Neural progenitor cell (in vitro differentiated cells): ENCODE data around the gene YBX3. TPM values are rescaled to one million over a fixed set of nuclear protein-coding genes. Genes with fewer than 3 reads are reported as not detected.

Source experiments
- DNase-seq: peaks from one replicate; pipeline ENCODE4 v3.0.0-alpha.2; 2016; ENCODE audit warnings: low spot score
- H2AFZ ChIP-seq: fragments of 200-600 bp; sonication (generic); replicated peaks from 2 replicates; pipeline ENCODE4 v1.6.1; 2016; ENCODE audit warnings: antibody characterized with exemption
- H3F3A ChIP-seq: fragments of 200-600 bp; sonication (generic); 2 replicates; pipeline ENCODE4 v1.6.1; 2016; ENCODE audit warnings: antibody characterized with exemption, low read depth
- H3K27ac ChIP-seq: fragments of 200-600 bp; sonication (generic); 2 replicates; pipeline ENCODE4 v1.5.1; 2016; ENCODE audit warnings: mild to moderate bottlenecking
- H3K27me3 ChIP-seq: fragments of 200-600 bp; sonication (generic); 2 replicates; pipeline ENCODE4 v1.6.1; 2016; ENCODE audit warnings: mild to moderate bottlenecking, moderate library complexity
- H3K36me3 ChIP-seq: fragments of 200-600 bp; sonication (generic); 2 replicates; pipeline ENCODE4 v1.5.1; 2016
- H3K4me1 ChIP-seq: fragments of 200-600 bp; sonication (generic); 2 replicates; pipeline ENCODE4 v1.6.1; 2016; ENCODE audit warnings: mixed run types
- H3K4me2 ChIP-seq: fragments of 200-600 bp; sonication (generic); 2 replicates; pipeline ENCODE4 v1.6.1; 2016
- H3K4me3 ChIP-seq: fragments of 200-600 bp; sonication (generic); 2 replicates; pipeline ENCODE4 v1.5.1; 2016
- H3K79me2 ChIP-seq: fragments of 200-600 bp; sonication (generic); 2 replicates; pipeline ENCODE4 v1.6.1; 2016; ENCODE audit warnings: low read depth
- H3K9ac ChIP-seq: fragments of 200-600 bp; sonication (generic); 2 replicates; pipeline ENCODE4 v1.6.1; 2016
- H3K9me3 ChIP-seq: fragments of 200-600 bp; sonication (generic); 2 replicates; pipeline ENCODE4 v1.5.1; 2016; ENCODE audit warnings: low read depth
- H4K20me1 ChIP-seq: fragments of 200-600 bp; sonication (generic); 2 replicates; pipeline ENCODE4 v1.6.1; 2016; ENCODE audit warnings: low read depth
- H3K27ac Mint-ChIP-seq: 3 replicates; pipeline ENCODE4 v1.8.0; 2021; ENCODE audit warnings: mixed read lengths
- H3K27me3 Mint-ChIP-seq: 2 replicates; pipeline ENCODE4 v1.8.0; 2022; ENCODE audit warnings: low read depth, mild to moderate bottlenecking, inconsistent platforms, moderate library complexity, mixed read lengths; ENCODE audit not compliant: insufficient read depth
- H3K36me3 Mint-ChIP-seq: 3 replicates; pipeline ENCODE4 v1.8.0; 2021; ENCODE audit warnings: mixed read lengths
- H3K4me1 Mint-ChIP-seq: 3 replicates; pipeline ENCODE4 v1.8.0; 2021; ENCODE audit warnings: mixed read lengths
- H3K4me3 Mint-ChIP-seq: 3 replicates; pipeline ENCODE4 v1.8.0; 2021; ENCODE audit warnings: mild to moderate bottlenecking, moderate library complexity, mixed read lengths
- H3K9me3 Mint-ChIP-seq: 3 replicates; pipeline ENCODE4 v1.8.0; 2020; ENCODE audit warnings: mixed read lengths
- EZH2 ChIP-seq: fragments of 200-600 bp; sonication (generic); IDR thresholded peaks from 2 replicates; pipeline ENCODE4 v1.6.1; 2017; ENCODE audit warnings: antibody characterized with exemption, mild to moderate bottlenecking, moderate library complexity
- EZH2phosphoT487 ChIP-seq: fragments of 200-600 bp; sonication (generic); IDR thresholded peaks from 2 replicates; pipeline ENCODE4 v1.6.1; 2017; ENCODE audit warnings: antibody characterized with exemption
- total RNA-seq: library from RNA; depleted of rRNA; stranded (reverse); fragments of >200 nt; gene quantifications from 2 replicates; pipeline ENCODE4 v1.2.3, GENCODE V29; 2015; ENCODE audit warnings: low replicate concordance
- TF ChIP-seq, protein P1 (sequence below): fragments of 200-600 bp; sonication (generic); IDR thresholded peaks from 2 replicates; pipeline ENCODE4 v1.5.1; 2017; ENCODE audit warnings: antibody characterized with exemption, mild to moderate bottlenecking

YBX3 gene
- total RNA-seq, 1 donor from 2014 or later, result 78.9 TPM

DNA sequence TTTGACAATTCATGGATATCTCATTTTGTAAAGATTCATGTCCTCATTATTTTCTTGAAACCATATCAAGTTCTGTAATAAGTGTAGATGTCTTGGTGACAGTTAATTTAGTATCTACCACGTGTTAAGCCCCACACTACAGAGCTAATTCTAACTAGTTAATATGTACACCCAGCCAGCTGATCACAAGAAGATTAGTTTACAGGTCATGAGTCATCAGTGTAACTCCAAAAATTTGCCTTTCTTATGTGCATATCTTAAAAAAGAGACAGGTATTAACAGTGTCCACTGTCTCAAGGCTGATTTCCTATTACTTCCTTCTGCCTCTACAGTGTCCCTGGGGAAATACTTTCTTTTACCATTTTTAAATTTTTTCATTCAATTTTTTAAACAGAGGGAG is 13.3 kb upstream of the YBX3 start:
- Histone ChIP-seq H4K20me1 (no peaks in the 10 kb centered on the region), H3K4me1 (no peaks in the 10 kb centered on the region)

DNA sequence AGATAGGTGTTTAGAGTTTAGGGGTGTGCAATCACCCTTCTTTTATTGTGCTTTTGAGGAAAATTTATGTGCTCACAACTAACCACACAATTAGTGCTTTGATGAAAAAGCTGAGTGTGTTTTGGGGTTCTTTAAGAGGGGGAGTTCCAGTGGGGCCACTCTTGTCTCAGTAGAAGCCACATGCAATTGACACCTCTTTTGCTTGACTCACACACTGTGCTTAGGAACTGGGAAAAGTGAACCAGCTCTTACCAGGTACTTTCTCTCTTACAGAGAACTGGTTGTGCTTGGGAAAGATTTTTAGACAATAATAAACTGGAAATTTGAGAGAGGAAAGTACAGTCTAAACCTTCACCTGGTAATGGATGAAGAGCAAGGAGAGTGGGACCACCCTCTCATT is 12.3 kb upstream of the YBX3 start:
- Histone ChIP-seq H3K36me3 (no peaks in the 10 kb centered on the region), H3K4me3 (no peak overlapping the region), H3K9me3 (no peaks in the 10 kb centered on the region), H3K27me3 (no peaks in the 10 kb centered on the region), H3K27ac (no peak overlapping the region), H3K4me2 (no peak overlapping the region), H3K79me2 (no peaks in the 10 kb centered on the region), H2AFZ (no peak overlapping the region), H3K9ac (no peak overlapping the region), H3K4me1 (no peaks in the 10 kb centered on the region), H4K20me1 (no peaks in the 10 kb centered on the region), H3F3A (no peaks in the 10 kb centered on the region)
- H3K9me3 Mint-ChIP-seq, result no peaks in the 10 kb centered on the region
- H3K4me1 Mint-ChIP-seq, result no peaks in the 10 kb centered on the region
- no peaks in the 10 kb centered on the region for H3K27me3 Mint-ChIP-seq
- no peak for TF ChIP-seq EZH2phosphoT487
- TF ChIP-seq EZH2, result no peak
- TF ChIP-seq, protein P1, sequence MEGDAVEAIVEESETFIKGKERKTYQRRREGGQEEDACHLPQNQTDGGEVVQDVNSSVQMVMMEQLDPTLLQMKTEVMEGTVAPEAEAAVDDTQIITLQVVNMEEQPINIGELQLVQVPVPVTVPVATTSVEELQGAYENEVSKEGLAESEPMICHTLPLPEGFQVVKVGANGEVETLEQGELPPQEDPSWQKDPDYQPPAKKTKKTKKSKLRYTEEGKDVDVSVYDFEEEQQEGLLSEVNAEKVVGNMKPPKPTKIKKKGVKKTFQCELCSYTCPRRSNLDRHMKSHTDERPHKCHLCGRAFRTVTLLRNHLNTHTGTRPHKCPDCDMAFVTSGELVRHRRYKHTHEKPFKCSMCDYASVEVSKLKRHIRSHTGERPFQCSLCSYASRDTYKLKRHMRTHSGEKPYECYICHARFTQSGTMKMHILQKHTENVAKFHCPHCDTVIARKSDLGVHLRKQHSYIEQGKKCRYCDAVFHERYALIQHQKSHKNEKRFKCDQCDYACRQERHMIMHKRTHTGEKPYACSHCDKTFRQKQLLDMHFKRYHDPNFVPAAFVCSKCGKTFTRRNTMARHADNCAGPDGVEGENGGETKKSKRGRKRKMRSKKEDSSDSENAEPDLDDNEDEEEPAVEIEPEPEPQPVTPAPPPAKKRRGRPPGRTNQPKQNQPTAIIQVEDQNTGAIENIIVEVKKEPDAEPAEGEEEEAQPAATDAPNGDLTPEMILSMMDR, result no peak
- no peaks in the 10 kb centered on the region for H3K36me3 Mint-ChIP-seq
- no peak overlapping the region for H3K4me3 Mint-ChIP-seq
- H3K27ac Mint-ChIP-seq, result no peak overlapping the region
- no peak for DNase-seq

More for the DNA sequence above, 13.3 kb upstream of the YBX3 start:
- no peaks in the 10 kb centered on the region for H3F3A ChIP-seq
- H3K9ac ChIP-seq, result no peak overlapping the region
- no peak overlapping the region for H3K4me3 ChIP-seq
- no peaks in the 10 kb centered on the region for H3K9me3 Mint-ChIP-seq
- H3K4me3 Mint-ChIP-seq, result no peak overlapping the region
- no peaks in the 10 kb centered on the region for H3K9me3 ChIP-seq
- no peak overlapping the region for H2AFZ ChIP-seq
- no peak overlapping the region for H3K4me2 ChIP-seq
- no peak overlapping the region for H3K27ac ChIP-seq
- H3K27me3 Mint-ChIP-seq, result no peaks in the 10 kb centered on the region
- H3K79me2 ChIP-seq, result no peaks in the 10 kb centered on the region
- H3K36me3 Mint-ChIP-seq, result no peaks in the 10 kb centered on the region
- no peaks in the 10 kb centered on the region for H3K4me1 Mint-ChIP-seq
- no peak overlapping the region for H3K27ac Mint-ChIP-seq
- TF ChIP-seq EZH2, result no peak
- TF ChIP-seq EZH2phosphoT487, result no peak
- TF ChIP-seq, protein P1, result no peak
- H3K36me3 ChIP-seq, result no peaks in the 10 kb centered on the region
- no peak for DNase-seq
- no peaks in the 10 kb centered on the region for H3K27me3 ChIP-seq

DNA sequence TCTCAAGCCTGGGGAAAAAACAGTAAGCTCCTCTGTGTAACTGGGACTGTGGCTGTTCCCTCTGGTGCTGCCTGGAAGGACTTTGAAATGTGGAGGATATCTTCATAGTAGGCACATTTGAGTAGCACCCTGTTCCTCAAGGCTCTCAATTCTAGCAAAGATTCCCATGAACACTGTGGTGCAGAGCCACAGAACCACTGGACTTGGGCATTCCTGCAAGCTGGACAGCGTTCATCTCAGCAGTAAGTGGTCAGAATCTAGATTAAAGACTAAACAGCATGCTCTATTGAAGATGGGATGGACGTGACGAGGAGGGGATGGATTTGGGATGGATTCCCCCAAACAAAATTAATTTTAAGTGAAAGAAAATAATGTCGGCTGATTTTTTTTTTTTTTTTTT is 9.4 kb upstream of the YBX3 start:
- Histone ChIP-seq H3F3A (no peaks in the 10 kb centered on the region), H3K4me2 (no peak overlapping the region), H3K79me2 (no peaks in the 10 kb centered on the region), H3K4me1 (no peaks in the 10 kb centered on the region), H3K4me3 (no peak overlapping the region), H3K9me3 (no peaks in the 10 kb centered on the region), H3K36me3 (no peaks in the 10 kb centered on the region), H2AFZ (no peak overlapping the region), H3K27me3 (no peaks in the 10 kb centered on the region), H4K20me1 (no peaks in the 10 kb centered on the region), H3K9ac (no peak overlapping the region), H3K27ac (no peak overlapping the region)
- TF ChIP-seq, protein P1, result no peak
- TF ChIP-seq EZH2phosphoT487 (no peak), EZH2 (no peak)
- Mint-ChIP-seq H3K9me3 (no peaks in the 10 kb centered on the region), H3K4me3 (no peak overlapping the region), H3K27ac (no peak overlapping the region), H3K27me3 (no peaks in the 10 kb centered on the region), H3K4me1 (no peaks in the 10 kb centered on the region), H3K36me3 (no peaks in the 10 kb centered on the region)
- DNase-seq, result no peak

DNA sequence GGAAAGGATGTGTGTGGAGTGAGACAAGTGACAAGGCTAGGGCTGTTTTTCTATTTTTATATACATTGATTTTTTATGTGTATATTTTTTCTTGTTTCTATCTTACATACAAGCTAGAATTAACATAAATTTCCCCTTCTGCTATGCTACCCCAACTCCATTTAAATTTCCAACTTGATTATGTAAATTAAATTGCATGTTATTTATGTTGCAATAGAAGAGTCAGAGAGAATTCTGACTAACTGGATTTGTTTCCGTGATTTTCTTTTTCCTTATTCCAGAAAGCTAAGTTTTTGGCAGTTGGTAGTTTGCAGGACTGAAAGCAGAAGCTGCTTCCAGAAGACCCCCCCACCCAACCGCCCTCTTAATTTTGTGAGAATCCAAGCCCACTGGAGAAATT is 8.9 kb upstream of the YBX3 start:
- no peaks in the 10 kb centered on the region for H3K9me3 Mint-ChIP-seq
- DNase-seq, result no peak
- TF ChIP-seq, protein P1, result no peak
- no peak for TF ChIP-seq EZH2
- TF ChIP-seq EZH2phosphoT487, result no peak
- H3K36me3 Mint-ChIP-seq, result no peaks in the 10 kb centered on the region
- H3K27ac Mint-ChIP-seq, result no peak overlapping the region
- H3K27ac ChIP-seq, result no peak overlapping the region
- H3K4me1 Mint-ChIP-seq, result no peaks in the 10 kb centered on the region
- no peak overlapping the region for H2AFZ ChIP-seq
- H3K36me3 ChIP-seq, result no peaks in the 10 kb centered on the region
- H3K79me2 ChIP-seq, result no peaks in the 10 kb centered on the region
- H3K9ac ChIP-seq, result no peak overlapping the region
- no peak overlapping the region for H3K4me2 ChIP-seq
- H3K4me3 ChIP-seq, result no peak overlapping the region
- H3F3A ChIP-seq, result no peaks in the 10 kb centered on the region
- H3K4me3 Mint-ChIP-seq, result no peak overlapping the region
- no peaks in the 10 kb centered on the region for H3K27me3 Mint-ChIP-seq
- no peaks in the 10 kb centered on the region for H4K20me1 ChIP-seq
- H3K4me1 ChIP-seq, result no peaks in the 10 kb centered on the region
- no peaks in the 10 kb centered on the region for H3K9me3 ChIP-seq
- H3K27me3 ChIP-seq, result no peaks in the 10 kb centered on the region
